Fibroblast of mammary gland (primary cell): ENCODE data around the gene ADCY7.
A peak's percentile ranks its signal among the peaks of the same experiment; 100 is the strongest.

Experiments
- DNase-seq: peaks from one replicate; pipeline ENCODE4 v3.0.0-alpha.2; 2010; ENCODE audit warnings: low read depth
- H3K4me3 ChIP-seq: 2 replicates; pipeline ENCODE4 v1.5.1; 2011; ENCODE audit warnings: low read depth, mild to moderate bottlenecking, low read length, moderate library complexity; ENCODE audit not compliant: control insufficient read depth
- TF ChIP-seq, protein P1 (sequence below): conservative IDR thresholded peaks from 2 replicates; pipeline ENCODE4 v1.5.1; 2011; ENCODE audit warnings: low read depth, low read length, inconsistent platforms; ENCODE audit not compliant: control insufficient read depth, insufficient read depth

ADCY7 gene

GRCh38 chr16:50276326-50276640, 9.9 kb downstream of the ADCY7 start:
- TF ChIP-seq, protein P1, sequence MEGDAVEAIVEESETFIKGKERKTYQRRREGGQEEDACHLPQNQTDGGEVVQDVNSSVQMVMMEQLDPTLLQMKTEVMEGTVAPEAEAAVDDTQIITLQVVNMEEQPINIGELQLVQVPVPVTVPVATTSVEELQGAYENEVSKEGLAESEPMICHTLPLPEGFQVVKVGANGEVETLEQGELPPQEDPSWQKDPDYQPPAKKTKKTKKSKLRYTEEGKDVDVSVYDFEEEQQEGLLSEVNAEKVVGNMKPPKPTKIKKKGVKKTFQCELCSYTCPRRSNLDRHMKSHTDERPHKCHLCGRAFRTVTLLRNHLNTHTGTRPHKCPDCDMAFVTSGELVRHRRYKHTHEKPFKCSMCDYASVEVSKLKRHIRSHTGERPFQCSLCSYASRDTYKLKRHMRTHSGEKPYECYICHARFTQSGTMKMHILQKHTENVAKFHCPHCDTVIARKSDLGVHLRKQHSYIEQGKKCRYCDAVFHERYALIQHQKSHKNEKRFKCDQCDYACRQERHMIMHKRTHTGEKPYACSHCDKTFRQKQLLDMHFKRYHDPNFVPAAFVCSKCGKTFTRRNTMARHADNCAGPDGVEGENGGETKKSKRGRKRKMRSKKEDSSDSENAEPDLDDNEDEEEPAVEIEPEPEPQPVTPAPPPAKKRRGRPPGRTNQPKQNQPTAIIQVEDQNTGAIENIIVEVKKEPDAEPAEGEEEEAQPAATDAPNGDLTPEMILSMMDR = no peak
- no peak for DNase-seq
- H3K4me3 ChIP-seq = no peak overlapping the region

GRCh38 chr16:50276801-50277555, 10.6 kb downstream of the ADCY7 start:
- no peak for DNase-seq
- no peak overlapping the region for H3K4me3 ChIP-seq
- TF ChIP-seq, protein P1 = no peak

GRCh38 chr16:50278251-50278650, 11.9 kb downstream of the ADCY7 start:
- no peak overlapping the region for H3K4me3 ChIP-seq
- TF ChIP-seq, protein P1 = no peak
- DNase-seq = no peak

GRCh38 chr16:50279504-50279865, 13.1 kb downstream of the ADCY7 start:
- no peak for DNase-seq
- H3K4me3 ChIP-seq = no peak overlapping the region
- TF ChIP-seq, protein P1 = no peak

DNA sequence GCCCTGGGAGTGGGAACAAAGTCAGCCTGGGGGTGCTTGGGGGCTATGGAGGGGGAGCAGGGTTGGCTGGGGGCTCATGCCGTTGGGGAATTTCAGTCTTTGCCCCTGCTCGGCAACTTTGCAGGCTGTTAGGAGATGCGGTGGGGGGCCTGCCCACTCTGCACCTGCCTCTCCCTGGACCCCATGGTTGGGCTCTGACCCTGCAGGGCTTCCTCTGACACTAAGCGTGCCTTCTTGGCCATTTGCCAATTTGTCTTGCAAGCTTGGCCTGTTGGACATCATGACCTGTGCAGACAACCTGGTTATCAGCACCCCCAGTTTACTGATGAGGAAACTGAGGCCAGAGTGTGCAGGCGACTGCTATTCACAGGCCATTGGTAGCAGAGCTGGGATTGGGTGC, 14.6 kb downstream of the ADCY7 start:
- H3K4me3 ChIP-seq = no peak overlapping the region
- DNase-seq = no peak
- TF ChIP-seq, protein P1 = no peak

DNA sequence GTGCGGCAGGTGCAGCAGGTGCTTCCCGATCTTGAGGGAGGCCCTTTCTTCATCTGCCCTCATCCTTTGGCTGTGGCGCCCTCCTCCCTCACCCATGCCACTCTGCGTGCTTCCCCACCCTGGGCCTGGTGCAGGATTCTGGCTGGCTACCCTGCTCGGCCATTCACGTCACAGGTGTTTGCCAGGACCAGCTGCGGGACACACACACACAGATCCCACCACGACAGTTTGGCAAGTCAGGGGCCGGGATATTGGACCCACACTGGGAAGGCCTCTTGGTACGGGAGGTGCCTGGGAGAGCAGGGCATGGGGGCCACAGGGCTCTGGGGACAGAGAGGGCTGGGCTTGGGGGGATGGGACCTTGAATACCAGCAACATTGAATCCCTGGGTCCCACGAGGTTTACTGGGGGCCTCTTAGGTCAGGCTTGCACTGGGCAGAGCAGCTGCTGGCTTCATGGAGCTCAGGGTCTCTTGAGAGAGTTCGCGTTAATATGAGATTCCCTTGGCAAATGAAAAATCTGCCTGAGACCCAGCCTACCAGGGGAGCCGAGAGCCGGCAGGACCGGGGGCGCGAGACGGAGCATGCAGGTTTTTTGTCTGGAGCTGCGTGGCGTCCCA, 15.1 kb downstream of the ADCY7 start:
- TF ChIP-seq, protein P1 = no peak
- DNase-seq = no peak
- H3K4me3 ChIP-seq = no peak overlapping the region

DNA sequence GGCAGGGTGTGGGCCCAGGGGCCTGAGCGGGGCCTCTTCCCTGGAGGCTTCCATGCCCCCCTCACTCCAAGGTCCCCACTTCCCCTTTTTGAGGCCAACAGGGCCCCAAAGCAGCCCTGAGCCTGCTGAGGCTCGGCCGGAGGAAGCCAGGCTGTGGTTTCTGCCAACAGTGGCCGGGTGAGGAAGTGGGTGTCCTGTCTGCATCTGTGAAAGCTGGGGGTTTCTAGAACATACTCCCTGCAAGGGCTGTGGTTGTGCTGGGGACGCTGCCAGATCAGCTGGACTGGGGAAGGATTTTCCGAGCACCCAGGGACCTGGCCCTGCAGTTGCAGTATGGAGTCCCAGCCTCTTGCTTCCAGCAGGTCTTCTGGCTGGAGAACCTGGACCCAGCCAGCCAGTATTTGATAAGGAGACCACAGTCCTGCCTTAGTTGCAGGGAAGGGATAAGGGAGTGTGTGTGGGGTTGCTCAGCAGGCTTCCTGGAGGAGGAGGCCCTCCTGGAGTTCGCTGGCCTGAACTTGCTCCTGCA, 15.7 kb downstream of the ADCY7 start:
- H3K4me3 ChIP-seq = no peak overlapping the region
- TF ChIP-seq, protein P1 = no peak
- peak; percentile 38 for DNase-seq
